ENCODE data around the gene SBDS. TPM values are rescaled to one million over a fixed set of nuclear protein-coding genes. Genes with fewer than 3 reads are reported as not detected.

Gene SBDS
- total and polyA plus RNA-seq, 2 of the 4 experiments (the other 2 are of a cell fraction) = 43.0 to 65.7 TPM

DNA sequence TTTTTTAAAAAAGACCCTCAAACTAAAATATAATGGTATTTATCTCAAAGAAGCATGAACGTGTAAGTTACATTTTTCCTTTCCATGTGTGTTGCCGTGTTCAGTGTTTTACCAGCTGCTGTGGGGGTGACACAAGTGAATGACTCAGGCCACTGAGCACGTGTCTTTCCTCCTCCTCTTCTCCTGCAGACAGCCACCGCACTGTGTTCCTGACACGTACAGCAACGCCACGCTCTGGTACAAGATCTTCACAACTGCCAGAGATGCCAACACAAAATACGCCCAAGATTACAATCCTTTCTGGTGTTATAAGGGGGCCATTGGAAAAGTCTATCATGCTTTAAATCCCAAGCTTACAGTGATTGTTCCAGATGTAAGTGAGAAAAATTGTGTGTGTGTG, 44.6 kb downstream of the SBDS start:
- Histone ChIP-seq H3K27ac (ENCODE audit: insufficient read depth, low read length) (no peak overlapping the region), H3K9me3 (ENCODE audit: control insufficient read depth, insufficient read depth, low read length) (no peaks in the 10 kb centered on the region), H4K8ac (ENCODE audit: low read depth in 2 of 2, low read length in 2 of 2) (no peak overlapping the region), H3K23ac (ENCODE audit: low read depth, low read length) (no peak overlapping the region), H3K9me1 (ENCODE audit: insufficient read depth, low read length) (peaks cover 10% of the 10 kb centered on the region; the same call in 1 of the 2 replicates), H3K4me2 (ENCODE audit: low read depth, low read length) (no peak overlapping the region), H3K36me3 (ENCODE audit: control insufficient read depth, insufficient read depth, low read length) (peaks cover 53% of the 10 kb centered on the region), H3K27me3 (ENCODE audit: control insufficient read depth, insufficient read depth, low read length) (no peaks in the 10 kb centered on the region), H3K79me1 (ENCODE audit: low read depth in 1 of 2, low read length in 2 of 2) (peaks cover 17 to 50% of the 10 kb centered on the region in 2 experiments), H2AK5ac (ENCODE audit: low read depth, low read length) (no peak overlapping the region), H3K4ac (ENCODE audit: low read depth, low read length) (no peak overlapping the region), H3K9ac (ENCODE audit: low read depth, low read length) (no peak overlapping the region), H2BK120ac (ENCODE audit: low read depth, low read length) (no peak overlapping the region), H3K4me3 (ENCODE audit: insufficient read depth, low read depth, low read length) (no peak overlapping the region), H4K20me1 (ENCODE audit: insufficient read depth, low read length) (0 out of 2 replicates have a peak, but pooled peaks cover 8% of the 10 kb centered on the region), H3K14ac (replicated peaks; ENCODE audit: low read depth, low read length) (no peak overlapping the region), H2BK15ac (ENCODE audit: low read depth, low read length) (no peak overlapping the region), H2AFZ (replicated peaks; ENCODE audit: low read length, poor library complexity) (no peak overlapping the region), H3K18ac (ENCODE audit: low read depth, low read length) (no peak overlapping the region), H3K4me1 (ENCODE audit: control insufficient read depth, insufficient read depth, low read length) (peaks cover 8% of the 10 kb centered on the region), H2BK20ac (ENCODE audit: low read depth, low read length) (no peak overlapping the region), H4K91ac (ENCODE audit: insufficient read depth, low read depth, low read length) (no peak overlapping the region), H3K56ac (ENCODE audit: extremely low read depth, insufficient read depth, low read length) (no peak overlapping the region), H4K5ac (ENCODE audit: low read depth, low read length) (no peak overlapping the region), H2BK5ac (ENCODE audit: low read depth, low read length, poor library complexity, severe bottlenecking) (no peak overlapping the region), H2AK9ac (replicated peaks; ENCODE audit: low read depth, low read length, poor library complexity) (no peak overlapping the region)
- CTCF ChIA-PET = no interaction called here
- no TSS peak for BruUV-seq (replicated peaks)
- TF ChIP-seq MAFK (IDR thresholded peaks at IDR 0.05; ENCODE audit: low read depth, low read length) (no peak), MXI1 (IDR thresholded peaks at IDR 0.05; ENCODE audit: borderline replicate concordance, low read depth, low read length) (no peak), NFE2L2 (IDR thresholded peaks at IDR 0.05; ENCODE audit: low read depth, low read length) (no peak), CEBPB (IDR thresholded peaks at IDR 0.05; ENCODE audit: low read depth, low read length) (no peak), POLR2A (IDR thresholded peaks at IDR 0.05; ENCODE audit: low read depth, low read length) (no peak), FOS (IDR thresholded peaks at IDR 0.05; ENCODE audit: low read depth, low read length) (no peak), CHD1 (IDR thresholded peaks at IDR 0.05; ENCODE audit: low read depth, low read length) (no peak), MAZ (IDR thresholded peaks at IDR 0.05; ENCODE audit: borderline replicate concordance, low read depth, low read length) (no peak), RFX5 (IDR thresholded peaks at IDR 0.05; ENCODE audit: low read depth, low read length) (no peak), RAD21 (IDR thresholded peaks at IDR 0.05; ENCODE audit: low read length) (no peak), RCOR1 (IDR thresholded peaks at IDR 0.05; ENCODE audit: insufficient replicate concordance, low read length) (no peak)
- TF ChIP-seq, protein P1, sequence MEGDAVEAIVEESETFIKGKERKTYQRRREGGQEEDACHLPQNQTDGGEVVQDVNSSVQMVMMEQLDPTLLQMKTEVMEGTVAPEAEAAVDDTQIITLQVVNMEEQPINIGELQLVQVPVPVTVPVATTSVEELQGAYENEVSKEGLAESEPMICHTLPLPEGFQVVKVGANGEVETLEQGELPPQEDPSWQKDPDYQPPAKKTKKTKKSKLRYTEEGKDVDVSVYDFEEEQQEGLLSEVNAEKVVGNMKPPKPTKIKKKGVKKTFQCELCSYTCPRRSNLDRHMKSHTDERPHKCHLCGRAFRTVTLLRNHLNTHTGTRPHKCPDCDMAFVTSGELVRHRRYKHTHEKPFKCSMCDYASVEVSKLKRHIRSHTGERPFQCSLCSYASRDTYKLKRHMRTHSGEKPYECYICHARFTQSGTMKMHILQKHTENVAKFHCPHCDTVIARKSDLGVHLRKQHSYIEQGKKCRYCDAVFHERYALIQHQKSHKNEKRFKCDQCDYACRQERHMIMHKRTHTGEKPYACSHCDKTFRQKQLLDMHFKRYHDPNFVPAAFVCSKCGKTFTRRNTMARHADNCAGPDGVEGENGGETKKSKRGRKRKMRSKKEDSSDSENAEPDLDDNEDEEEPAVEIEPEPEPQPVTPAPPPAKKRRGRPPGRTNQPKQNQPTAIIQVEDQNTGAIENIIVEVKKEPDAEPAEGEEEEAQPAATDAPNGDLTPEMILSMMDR (conservative IDR thresholded peaks at IDR 0.05; ENCODE audit: low read depth, low read length) = no peak
- TF ChIP-seq, protein P2, sequence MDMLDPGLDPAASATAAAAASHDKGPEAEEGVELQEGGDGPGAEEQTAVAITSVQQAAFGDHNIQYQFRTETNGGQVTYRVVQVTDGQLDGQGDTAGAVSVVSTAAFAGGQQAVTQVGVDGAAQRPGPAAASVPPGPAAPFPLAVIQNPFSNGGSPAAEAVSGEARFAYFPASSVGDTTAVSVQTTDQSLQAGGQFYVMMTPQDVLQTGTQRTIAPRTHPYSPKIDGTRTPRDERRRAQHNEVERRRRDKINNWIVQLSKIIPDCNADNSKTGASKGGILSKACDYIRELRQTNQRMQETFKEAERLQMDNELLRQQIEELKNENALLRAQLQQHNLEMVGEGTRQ (IDR thresholded peaks at IDR 0.05; ENCODE audit: low read depth, low read length) = no peak
- in situ Hi-C loops (cut with MboI; ENCODE audit: low sequenced_read_pairs) = no loop called here
- dilution Hi-C loops (cut with HindIII; ENCODE audit: low sequenced_read_pairs, unreplicated experiment) = no loop called here
- peak; percentile 15 for DNase-seq
- no peak for ATAC-seq (ENCODE audit: low read depth)
- intact Hi-C loops (cut with micrococcal nuclease) = no loop called here
- WGBS, 2 experiments (ENCODE audit: extremely low coverage in 2 of 2, insufficient read length in 1 of 2) = 90% methylated on average over 2 of the region's 8 CpGs; no CpG with 5 or more reads in 1 of the 2 experiments
- POLR2A ChIA-PET (ENCODE audit: unreplicated experiment) = no interaction called here

Measured in IMR-90 (cell line).